Measurements from ENCODE around the gene ISX.

The ISX gene

DNA sequence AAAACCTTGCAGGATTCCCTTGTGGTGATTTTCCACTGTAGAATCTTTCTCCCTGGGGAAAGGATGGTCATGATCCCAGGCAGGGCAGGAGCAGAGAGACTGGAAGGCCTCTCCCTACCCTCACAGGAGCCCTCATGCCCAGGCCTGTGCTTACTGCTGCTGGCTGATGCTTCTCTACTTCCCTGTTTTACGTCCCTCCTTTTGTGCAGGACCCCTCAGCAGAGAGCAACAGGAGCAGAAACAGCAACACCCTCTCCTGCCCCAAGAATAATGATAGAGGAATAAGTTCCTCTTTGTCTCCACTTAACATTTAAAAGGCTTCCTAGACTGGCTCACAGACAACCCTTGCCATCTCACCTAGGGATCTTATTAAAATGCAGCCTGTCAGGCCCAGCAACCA is 3.6 kb downstream of the ISX start:
- H3K27ac Mint-ChIP-seq: no peak overlapping the region
- H3K36me3 Mint-ChIP-seq (ENCODE audit: low read depth): no peaks in the 10 kb centered on the region

DNA sequence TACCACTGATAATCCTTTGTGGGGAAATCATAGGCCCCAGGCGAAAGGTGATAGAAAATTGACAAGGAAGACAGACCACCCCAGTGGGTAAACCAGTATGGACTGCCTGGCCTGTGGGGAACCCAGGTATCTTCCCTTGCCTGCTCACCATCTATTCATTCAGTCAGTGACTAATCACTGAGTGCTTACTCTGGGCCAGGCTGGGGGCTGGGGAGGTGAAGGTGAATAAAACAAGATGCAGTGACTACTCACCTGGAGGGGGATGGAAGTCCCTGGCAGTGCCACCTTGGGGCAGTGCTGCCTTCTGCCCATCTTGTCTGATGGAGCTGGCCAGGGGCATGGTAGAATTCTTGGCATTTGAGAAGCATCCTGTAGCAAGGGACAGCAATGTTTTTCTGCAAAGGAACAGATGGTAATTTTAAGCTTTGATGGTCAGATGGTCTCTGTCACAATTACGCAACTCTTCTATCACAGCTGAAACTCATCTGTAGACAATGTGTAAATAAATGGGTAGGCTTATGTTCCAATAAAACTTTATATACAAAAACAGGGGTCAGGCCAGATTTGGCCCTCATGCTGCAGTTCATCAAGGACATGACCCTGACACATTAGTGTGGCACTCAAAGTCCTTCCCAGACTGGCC is 4.6 kb downstream of the ISX start:
- H3K27me3 Mint-ChIP-seq: peaks cover 2% of the 10 kb centered on the region
- H3K4me1 Mint-ChIP-seq: no peaks in the 10 kb centered on the region
- H3K9me3 Mint-ChIP-seq: no peaks in the 10 kb centered on the region
- no peaks in the 10 kb centered on the region for H3K36me3 Mint-ChIP-seq (ENCODE audit: low read depth)
- H3K27ac Mint-ChIP-seq: no peak overlapping the region
- DNase-seq: no peak
- no peak for ATAC-seq
- no peak overlapping the region for H3K4me3 Mint-ChIP-seq

More for the DNA sequence above, 3.6 kb downstream of the ISX start:
- DNase-seq: no peak
- H3K4me1 Mint-ChIP-seq: no peaks in the 10 kb centered on the region
- no peak overlapping the region for H3K4me3 Mint-ChIP-seq
- no peak for ATAC-seq
- peaks cover 2% of the 10 kb centered on the region for H3K27me3 Mint-ChIP-seq
- no peaks in the 10 kb centered on the region for H3K9me3 Mint-ChIP-seq

DNA sequence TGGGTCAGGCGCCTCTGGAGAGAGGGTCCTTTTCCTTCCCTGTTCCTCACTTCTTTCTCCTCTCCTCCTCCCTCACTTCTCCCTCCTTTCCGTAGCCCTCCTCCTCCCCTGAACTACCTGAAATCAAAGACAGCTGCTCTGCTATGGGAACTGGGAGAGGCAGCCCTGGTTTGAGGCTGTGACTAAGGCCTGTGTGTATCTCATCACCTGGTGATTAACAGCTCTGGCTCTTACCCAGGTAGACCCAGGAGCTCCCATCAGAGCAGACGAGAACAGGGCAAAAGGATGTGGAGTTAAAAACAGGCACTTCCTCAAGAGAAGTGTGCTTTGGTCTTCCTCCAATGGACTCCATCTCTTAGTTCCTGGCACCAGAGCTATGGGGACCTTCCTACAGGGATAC is 5.8 kb downstream of the ISX start:
- no peaks in the 10 kb centered on the region for H3K9me3 Mint-ChIP-seq
- H3K27ac Mint-ChIP-seq: no peak overlapping the region
- H3K4me3 Mint-ChIP-seq: no peak overlapping the region
- no peaks in the 10 kb centered on the region for H3K4me1 Mint-ChIP-seq
- ATAC-seq (no peak), DNase-seq (no peak)
- H3K36me3 Mint-ChIP-seq (ENCODE audit: low read depth): no peaks in the 10 kb centered on the region
- H3K27me3 Mint-ChIP-seq: peaks cover 2% of the 10 kb centered on the region

DNA sequence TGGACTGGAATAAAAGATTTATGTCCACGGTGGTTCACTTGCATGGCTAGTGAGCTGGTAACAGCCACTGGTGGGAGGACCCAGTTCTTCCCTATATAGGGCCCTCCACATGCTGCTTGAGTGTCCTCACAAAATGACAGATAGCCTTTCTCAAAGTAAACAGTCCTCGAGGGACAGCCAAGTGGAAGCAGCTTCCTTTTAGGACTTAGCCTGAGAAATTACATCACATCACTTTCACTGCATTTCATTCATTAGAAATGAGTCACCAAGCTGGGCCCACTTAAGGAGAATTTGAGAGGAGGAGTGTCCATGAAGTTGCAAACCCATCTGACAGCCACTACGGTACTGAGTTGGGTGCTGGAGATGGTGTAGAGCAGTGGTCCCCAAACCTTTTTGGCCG is 7.0 kb downstream of the ISX start:
- no peaks in the 10 kb centered on the region for H3K9me3 Mint-ChIP-seq
- no peak overlapping the region for H3K4me3 Mint-ChIP-seq
- no peak for DNase-seq
- no peaks in the 10 kb centered on the region for H3K36me3 Mint-ChIP-seq (ENCODE audit: low read depth)
- ATAC-seq: no peak
- peaks cover 4% of the 10 kb centered on the region for H3K27me3 Mint-ChIP-seq
- H3K4me1 Mint-ChIP-seq: no peaks in the 10 kb centered on the region
- no peak overlapping the region for H3K27ac Mint-ChIP-seq

DNA sequence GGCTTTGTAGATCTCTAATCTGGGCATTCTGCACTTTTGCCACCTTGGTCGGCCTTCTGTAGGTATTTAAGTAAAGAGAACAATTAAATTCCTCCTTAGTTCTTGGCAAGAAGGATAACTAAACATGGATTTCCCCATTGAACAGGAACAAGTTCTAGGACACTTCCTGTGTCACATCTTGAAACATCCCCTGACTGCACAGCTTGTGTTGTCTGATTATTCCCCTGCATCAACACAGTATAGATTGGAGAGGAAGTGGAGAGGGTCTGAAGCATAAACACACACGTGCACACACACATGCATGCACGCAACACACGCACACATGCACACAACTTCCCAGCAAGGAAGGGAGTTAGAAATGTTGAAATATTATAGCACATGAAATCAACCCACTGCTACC is 8.6 kb downstream of the ISX start:
- Mint-ChIP-seq H3K4me3 (no peak overlapping the region), H3K27me3 (peaks cover 7% of the 10 kb centered on the region), H3K36me3 (ENCODE audit: low read depth) (no peaks in the 10 kb centered on the region), H3K27ac (no peak overlapping the region), H3K9me3 (no peaks in the 10 kb centered on the region), H3K4me1 (no peaks in the 10 kb centered on the region)
- no peak for ATAC-seq
- no peak for DNase-seq

DNA sequence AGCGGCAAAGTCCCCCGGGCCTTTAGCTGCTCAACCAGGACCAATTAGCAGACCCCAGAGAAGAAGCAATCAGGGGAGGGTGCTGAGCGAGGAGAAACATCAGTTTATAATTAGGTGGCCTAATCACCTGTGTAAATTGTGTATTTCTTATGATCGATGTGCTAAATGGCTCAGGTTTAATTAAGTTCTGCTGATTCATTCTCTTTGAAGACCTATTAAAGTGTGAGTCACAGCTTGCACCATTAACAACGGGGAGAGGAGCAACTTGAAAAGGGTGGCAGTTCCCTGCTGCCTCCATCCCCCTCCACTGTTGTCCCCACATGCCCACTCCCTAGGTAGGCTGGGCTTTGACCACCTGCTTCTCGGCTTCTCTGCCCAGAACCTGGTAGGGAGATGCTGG is 10.7 kb downstream of the ISX start:
- Mint-ChIP-seq H3K27me3 (peaks cover 5% of the 10 kb centered on the region), H3K36me3 (ENCODE audit: low read depth) (no peaks in the 10 kb centered on the region), H3K9me3 (no peaks in the 10 kb centered on the region), H3K27ac (no peak overlapping the region), H3K4me1 (no peaks in the 10 kb centered on the region), H3K4me3 (no peak overlapping the region)
- DNase-seq: no peak
- ATAC-seq: no peak

DNA sequence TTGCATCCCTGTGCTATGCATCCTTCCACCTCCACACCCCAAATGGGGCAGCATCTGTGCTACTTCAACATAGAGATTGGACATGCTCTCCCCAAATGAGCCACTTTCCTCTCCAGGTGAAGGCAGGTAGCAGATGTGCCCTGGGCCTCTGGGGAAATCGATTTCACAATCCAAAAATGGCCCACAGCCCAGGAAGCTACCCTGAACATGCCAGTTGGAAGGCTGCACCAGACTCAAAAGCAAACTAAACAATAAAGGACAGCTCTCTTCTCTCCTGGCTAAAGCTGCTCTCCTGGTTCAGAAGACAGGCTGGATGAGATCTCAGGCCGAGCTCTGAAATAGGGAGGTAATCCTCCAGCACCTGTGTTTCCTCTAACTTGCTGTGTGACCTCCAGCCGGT is 19.7 kb downstream of the ISX start:
- no peaks in the 10 kb centered on the region for H3K4me1 Mint-ChIP-seq
- H3K4me3 Mint-ChIP-seq: no peak overlapping the region
- H3K27me3 Mint-ChIP-seq: peaks cover 13% of the 10 kb centered on the region
- H3K9me3 Mint-ChIP-seq: peaks cover 10% of the 10 kb centered on the region
- H3K36me3 Mint-ChIP-seq (ENCODE audit: low read depth): no peaks in the 10 kb centered on the region
- no peak overlapping the region for H3K27ac Mint-ChIP-seq
- DNase-seq: no peak
- ATAC-seq: no peak

DNA sequence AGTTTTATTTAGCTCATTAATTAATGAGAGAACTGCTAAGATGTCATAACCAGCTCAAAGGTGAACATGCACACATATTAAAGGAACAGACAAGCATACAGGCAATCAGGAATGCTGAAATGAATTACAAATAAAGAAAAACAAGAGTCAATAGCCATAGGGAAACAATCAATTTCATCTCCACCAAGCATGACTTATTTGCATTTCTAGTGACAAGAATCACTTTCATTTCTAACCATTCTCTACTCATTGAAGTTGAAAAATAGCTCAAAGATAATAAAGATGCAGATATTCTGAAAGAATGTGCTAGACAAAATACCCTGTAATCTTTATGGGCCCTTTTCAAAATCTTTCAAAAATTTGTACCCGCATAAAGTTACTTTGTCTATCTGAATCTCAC is 23.2 kb downstream of the ISX start:
- Mint-ChIP-seq H3K27ac (no peak overlapping the region), H3K36me3 (ENCODE audit: low read depth) (no peaks in the 10 kb centered on the region), H3K4me3 (no peak overlapping the region), H3K4me1 (no peaks in the 10 kb centered on the region), H3K27me3 (peaks cover 16% of the 10 kb centered on the region), H3K9me3 (peaks cover 5% of the 10 kb centered on the region)
- DNase-seq (no peak), ATAC-seq (no peak)

DNA sequence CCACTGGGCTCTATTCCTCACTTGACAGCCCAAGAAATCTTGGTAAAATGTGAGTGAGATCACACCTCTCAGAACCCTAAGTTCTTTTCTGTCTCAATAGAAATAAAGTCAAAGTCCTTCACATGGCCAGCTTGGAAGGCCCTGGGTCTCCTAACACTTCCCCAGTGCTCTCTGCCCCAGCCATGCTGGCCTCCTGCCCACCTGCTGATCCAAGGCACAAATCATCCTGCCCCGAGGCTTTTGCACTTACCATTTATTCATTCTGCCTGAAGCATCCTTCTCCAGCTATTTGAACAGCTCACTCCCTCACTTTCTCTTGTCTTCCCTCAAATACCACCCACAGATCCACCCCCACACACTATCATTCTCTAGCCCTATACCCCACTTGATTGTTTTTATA is 26.4 kb downstream of the ISX start:
- Mint-ChIP-seq H3K4me1 (no peaks in the 10 kb centered on the region), H3K9me3 (peaks cover 5% of the 10 kb centered on the region), H3K4me3 (no peak overlapping the region), H3K27ac (no peak overlapping the region), H3K27me3 (peaks cover 10% of the 10 kb centered on the region), H3K36me3 (ENCODE audit: low read depth) (no peaks in the 10 kb centered on the region)
- DNase-seq (no peak), ATAC-seq (no peak)

DNA sequence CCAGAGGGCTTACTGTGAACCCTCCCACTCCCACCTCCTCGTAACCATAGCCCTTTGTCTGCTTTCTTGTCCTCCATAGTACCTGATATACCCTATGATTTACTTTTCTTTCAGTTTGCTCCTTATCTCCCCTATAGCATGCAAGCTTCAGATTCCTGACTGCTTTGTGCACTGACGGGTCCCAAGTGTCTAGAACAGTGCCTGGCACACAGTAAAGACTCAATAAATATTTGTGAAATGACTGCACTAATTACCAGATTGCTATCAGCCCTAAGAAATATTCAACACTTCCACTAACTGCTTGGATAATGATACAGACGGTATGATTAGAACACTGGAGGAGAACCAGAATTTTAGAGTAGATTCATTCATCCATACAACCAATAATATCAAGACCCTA is 33.0 kb downstream of the ISX start:
- Mint-ChIP-seq H3K4me1 (no peaks in the 10 kb centered on the region), H3K36me3 (ENCODE audit: low read depth) (no peaks in the 10 kb centered on the region)
- no peak for ATAC-seq

DNA sequence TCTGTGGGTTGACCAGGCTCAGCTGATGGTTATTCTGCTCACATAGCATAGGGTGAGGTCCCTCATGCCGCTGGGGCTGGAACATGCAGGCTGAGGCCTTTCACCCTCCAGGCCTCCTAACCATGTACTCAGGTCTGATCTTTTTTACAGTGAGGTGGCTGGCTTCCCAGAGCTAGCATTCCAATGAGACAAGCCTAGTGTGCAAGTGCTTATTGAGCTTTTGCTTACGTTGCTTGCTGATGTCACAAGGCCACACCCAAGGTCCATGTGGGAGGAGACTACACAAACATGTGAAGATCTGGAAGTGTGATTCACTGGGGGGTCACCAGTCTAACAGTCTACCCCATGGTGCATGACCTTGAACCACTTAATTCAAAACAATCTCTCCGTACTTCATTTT is 33.9 kb downstream of the ISX start:
- H3K36me3 Mint-ChIP-seq (ENCODE audit: low read depth): no peaks in the 10 kb centered on the region
- ATAC-seq: no peak
- no peak overlapping the region for H3K4me3 Mint-ChIP-seq
- no peak for DNase-seq
- peaks cover 3% of the 10 kb centered on the region for H3K27me3 Mint-ChIP-seq
- H3K4me1 Mint-ChIP-seq: no peaks in the 10 kb centered on the region
- H3K9me3 Mint-ChIP-seq: no peaks in the 10 kb centered on the region
- no peak overlapping the region for H3K27ac Mint-ChIP-seq

More for the DNA sequence above, 33.0 kb downstream of the ISX start:
- Mint-ChIP-seq H3K27ac (no peak overlapping the region), H3K4me3 (no peak overlapping the region), H3K9me3 (no peaks in the 10 kb centered on the region), H3K27me3 (peaks cover 3% of the 10 kb centered on the region)
- DNase-seq: no peak

DNA sequence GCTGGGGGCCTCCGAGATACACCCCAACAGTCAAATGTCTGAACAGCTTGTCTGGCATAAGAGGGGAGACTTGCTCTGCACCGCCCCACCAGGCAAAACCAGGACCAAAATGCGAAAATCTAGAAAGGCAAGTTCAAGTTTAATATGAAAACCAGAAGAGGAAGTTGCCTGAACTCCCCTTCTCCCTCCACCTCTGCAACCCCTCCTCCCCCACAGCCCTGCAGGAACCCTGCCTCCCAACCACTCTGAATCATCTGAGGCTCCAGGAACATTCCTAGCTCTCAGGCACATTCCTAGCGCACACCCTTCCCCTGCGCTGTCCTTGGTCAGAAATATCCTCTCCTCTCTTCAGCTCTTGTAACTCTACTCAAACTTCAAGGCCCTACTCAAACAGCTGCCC is 36.7 kb downstream of the ISX start:
- H3K9me3 Mint-ChIP-seq: no peaks in the 10 kb centered on the region
- H3K36me3 Mint-ChIP-seq (ENCODE audit: low read depth): no peaks in the 10 kb centered on the region
- peaks cover 4% of the 10 kb centered on the region for H3K27me3 Mint-ChIP-seq
- no peaks in the 10 kb centered on the region for H3K4me1 Mint-ChIP-seq
- no peak overlapping the region for H3K4me3 Mint-ChIP-seq
- ATAC-seq (no peak), DNase-seq (no peak)
- H3K27ac Mint-ChIP-seq: no peak overlapping the region

DNA sequence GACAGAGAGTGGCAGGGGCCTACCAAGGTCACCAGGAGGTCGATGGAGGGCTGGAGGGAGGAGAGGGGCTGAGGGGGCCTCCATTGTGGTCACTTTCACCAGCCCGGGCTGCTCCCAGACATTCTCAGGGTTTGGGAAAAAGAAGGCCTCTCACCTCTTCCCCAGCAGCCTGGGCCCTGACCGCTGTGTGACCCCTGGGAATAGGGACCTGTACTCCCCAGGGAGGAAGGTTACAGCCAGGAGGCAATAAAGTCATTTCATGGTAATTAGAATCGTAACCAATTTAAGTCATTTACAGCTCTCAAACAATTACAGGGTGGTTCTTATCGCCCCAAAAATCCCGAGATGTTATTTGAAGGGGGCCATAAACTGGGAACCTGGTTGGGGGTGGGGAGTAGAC is 37.8 kb downstream of the ISX start:
- DNase-seq: no peak
- no peaks in the 10 kb centered on the region for H3K36me3 Mint-ChIP-seq (ENCODE audit: low read depth)
- H3K4me3 Mint-ChIP-seq: no peak overlapping the region
- peaks cover under 1% of the 10 kb centered on the region for H3K9me3 Mint-ChIP-seq
- no peak overlapping the region for H3K27ac Mint-ChIP-seq
- no peaks in the 10 kb centered on the region for H3K4me1 Mint-ChIP-seq
- peaks cover 7% of the 10 kb centered on the region for H3K27me3 Mint-ChIP-seq
- ATAC-seq: no peak

DNA sequence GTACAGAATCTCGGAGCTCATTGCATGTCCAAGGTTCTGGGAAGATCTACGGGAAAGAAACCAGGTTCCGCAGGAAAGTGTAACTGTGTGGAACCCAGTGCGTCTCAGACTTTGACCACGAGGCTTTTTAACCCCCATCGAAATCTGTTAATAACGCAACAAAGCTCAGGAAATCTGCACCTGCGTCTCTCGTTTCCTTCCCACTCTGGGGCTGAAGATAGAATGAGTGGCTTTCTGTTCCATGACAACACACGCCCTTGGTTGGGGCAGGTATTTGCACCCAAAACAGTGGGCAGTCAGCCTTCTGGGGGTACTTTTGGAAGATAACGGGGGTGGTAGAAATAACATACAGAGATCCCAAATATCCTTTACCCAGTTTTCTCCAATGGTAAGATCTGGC is 38.5 kb downstream of the ISX start:
- no peak for ATAC-seq
- Mint-ChIP-seq H3K27me3 (peaks cover 11% of the 10 kb centered on the region), H3K4me1 (no peaks in the 10 kb centered on the region)

DNA sequence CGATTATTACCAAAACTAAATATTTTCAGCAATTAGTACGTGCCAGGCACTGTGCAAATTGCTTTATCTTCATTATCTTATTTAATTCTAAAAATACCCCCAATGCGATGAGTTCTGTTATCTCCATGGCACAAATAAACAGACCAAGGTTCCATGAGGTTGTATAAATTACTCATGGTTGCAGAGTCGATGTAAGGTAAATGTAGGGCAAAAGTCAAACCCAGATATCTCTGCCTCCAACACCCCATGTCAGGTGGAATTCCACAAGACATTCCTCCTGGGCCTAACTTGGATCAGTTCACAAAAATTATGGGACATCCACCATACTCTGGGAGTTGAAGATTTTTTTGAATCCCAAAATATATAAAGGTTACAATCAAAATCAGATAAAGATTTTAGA is 43.7 kb downstream of the ISX start:
- Mint-ChIP-seq H3K4me1 (no peaks in the 10 kb centered on the region), H3K27me3 (peaks cover 11% of the 10 kb centered on the region), H3K27ac (no peak overlapping the region), H3K4me3 (no peak overlapping the region), H3K36me3 (ENCODE audit: low read depth) (no peaks in the 10 kb centered on the region), H3K9me3 (peaks cover 4% of the 10 kb centered on the region)
- ATAC-seq (no peak), DNase-seq (no peak)

More for the DNA sequence above, 38.5 kb downstream of the ISX start:
- peaks cover 4% of the 10 kb centered on the region for H3K9me3 Mint-ChIP-seq
- DNase-seq: no peak
- H3K4me3 Mint-ChIP-seq: no peak overlapping the region
- H3K27ac Mint-ChIP-seq: no peak overlapping the region
- H3K36me3 Mint-ChIP-seq (ENCODE audit: low read depth): no peaks in the 10 kb centered on the region

DNA sequence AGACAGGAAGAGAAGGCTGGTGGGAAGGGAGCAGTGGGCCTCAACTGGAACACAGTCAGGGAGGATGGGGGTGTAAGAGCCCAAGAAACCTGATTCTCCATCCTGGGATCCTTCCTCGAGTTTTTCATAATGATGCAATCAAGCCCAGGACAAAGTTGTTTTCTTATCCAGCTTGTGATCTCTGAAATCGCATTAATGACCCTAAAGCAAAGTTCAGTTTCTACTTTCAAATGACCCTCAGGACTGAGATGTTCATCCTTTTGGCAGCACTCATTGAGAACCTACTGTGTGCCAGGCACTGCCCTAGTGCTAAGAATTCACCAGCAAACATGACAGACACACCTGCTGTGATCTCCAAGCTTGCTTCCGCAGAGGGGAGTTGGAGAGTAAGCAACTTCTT is 45.3 kb downstream of the ISX start:
- Mint-ChIP-seq H3K36me3 (ENCODE audit: low read depth) (no peaks in the 10 kb centered on the region), H3K27me3 (peaks cover 11% of the 10 kb centered on the region), H3K4me1 (no peaks in the 10 kb centered on the region), H3K9me3 (peaks cover 4% of the 10 kb centered on the region), H3K27ac (no peak overlapping the region), H3K4me3 (no peak overlapping the region)
- no peak for DNase-seq
- ATAC-seq: no peak

Measured in activated naive CD8-positive, alpha-beta T cell treated with anti-CD3 and anti-CD28 coated beads, Interleukin-2, amount 50 U/mL, for 24 hours (primary cell).